Measurements from ENCODE around the gene SECTM1.

- TF ChIP-seq FOSL2 (IDR thresholded peaks at IDR 0.05) (no peak), FOSL2 (CRISPR knock-in tag; IDR thresholded peaks at IDR 0.05) (peak; percentile 55), MAX (IDR thresholded peaks at IDR 0.05) (peak; percentile 65; the same call in 1 of the 2 replicates), ZSCAN20 (CRISPR knock-in tag; IDR thresholded peaks at IDR 0.05) (no peak), CTCF (IDR thresholded peaks at IDR 0.05) (no peak), HMGXB4 (CRISPR knock-in tag; IDR thresholded peaks at IDR 0.05; ENCODE audit: borderline replicate concordance) (no peak), EP300 (IDR thresholded peaks at IDR 0.05) (no peak; a peak in 1 of 5 replicates), MAZ (IDR thresholded peaks at IDR 0.05; ENCODE audit: borderline replicate concordance, low read depth, low read length) (no peak), CBX2 (IDR thresholded peaks at IDR 0.05; ENCODE audit: borderline replicate concordance, low read depth) (no peak)
These were observed 51.9 kb downstream of the SECTM1 start for GRCh38 chr17:82281502-82282238.
